ENCODE data around the gene SV2C.
A peak's percentile ranks its signal among the peaks of the same experiment; 100 is the strongest.

Gene SV2C

DNA sequence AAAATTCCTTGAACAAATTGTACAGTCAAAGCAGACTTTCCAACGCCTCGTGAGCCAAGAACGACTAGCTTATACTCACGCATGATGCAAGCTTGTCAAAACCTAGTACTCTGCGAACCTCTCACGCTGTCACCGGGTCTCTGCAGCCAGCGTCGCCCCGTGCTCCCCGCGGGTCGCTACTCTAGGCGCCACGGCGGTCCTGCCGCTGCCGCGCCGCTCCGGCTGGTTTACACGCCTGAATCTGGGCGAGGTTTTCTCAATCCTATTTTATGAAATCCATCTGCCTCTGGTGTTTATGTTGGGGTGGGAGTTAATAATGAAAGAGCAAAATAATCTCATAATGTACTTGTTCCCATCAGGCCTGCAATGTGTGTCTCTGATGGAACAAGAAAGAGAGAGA lies 90.9 kb downstream of the SV2C start:
- Histone ChIP-seq H4K20me1 (ENCODE audit: insufficient read depth, low read length) (no peaks in the 10 kb centered on the region), H3K36me3 (replicated peaks; ENCODE audit: low read depth, low read length) (no peaks in the 10 kb centered on the region), H3K27ac (ENCODE audit: low read length) (no peak overlapping the region), H3K27me3 (ENCODE audit: low read depth, low read length) (no peaks in the 10 kb centered on the region), H3K9ac (ENCODE audit: low read length) (no peak overlapping the region), H3K9me3 (ENCODE audit: insufficient read depth, low read length) (no peaks in the 10 kb centered on the region), H3K4me3 (ENCODE audit: low read length) (no peak overlapping the region), H3K4me1 (ENCODE audit: low read length) (peaks cover 14% of the 10 kb centered on the region), H2AFZ (ENCODE audit: low read depth, low read length) (no peak overlapping the region), H3K4me2 (ENCODE audit: low read length) (no peak overlapping the region), H3K79me2 (ENCODE audit: low read length) (no peaks in the 10 kb centered on the region)
- no peak for TF ChIP-seq EZH2phosphoT487 (IDR thresholded peaks at IDR 0.05; ENCODE audit: low read depth)
- TF ChIP-seq, protein P1, sequence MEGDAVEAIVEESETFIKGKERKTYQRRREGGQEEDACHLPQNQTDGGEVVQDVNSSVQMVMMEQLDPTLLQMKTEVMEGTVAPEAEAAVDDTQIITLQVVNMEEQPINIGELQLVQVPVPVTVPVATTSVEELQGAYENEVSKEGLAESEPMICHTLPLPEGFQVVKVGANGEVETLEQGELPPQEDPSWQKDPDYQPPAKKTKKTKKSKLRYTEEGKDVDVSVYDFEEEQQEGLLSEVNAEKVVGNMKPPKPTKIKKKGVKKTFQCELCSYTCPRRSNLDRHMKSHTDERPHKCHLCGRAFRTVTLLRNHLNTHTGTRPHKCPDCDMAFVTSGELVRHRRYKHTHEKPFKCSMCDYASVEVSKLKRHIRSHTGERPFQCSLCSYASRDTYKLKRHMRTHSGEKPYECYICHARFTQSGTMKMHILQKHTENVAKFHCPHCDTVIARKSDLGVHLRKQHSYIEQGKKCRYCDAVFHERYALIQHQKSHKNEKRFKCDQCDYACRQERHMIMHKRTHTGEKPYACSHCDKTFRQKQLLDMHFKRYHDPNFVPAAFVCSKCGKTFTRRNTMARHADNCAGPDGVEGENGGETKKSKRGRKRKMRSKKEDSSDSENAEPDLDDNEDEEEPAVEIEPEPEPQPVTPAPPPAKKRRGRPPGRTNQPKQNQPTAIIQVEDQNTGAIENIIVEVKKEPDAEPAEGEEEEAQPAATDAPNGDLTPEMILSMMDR (IDR thresholded peaks at IDR 0.05; ENCODE audit: low read depth, low read length): no peak

DNA sequence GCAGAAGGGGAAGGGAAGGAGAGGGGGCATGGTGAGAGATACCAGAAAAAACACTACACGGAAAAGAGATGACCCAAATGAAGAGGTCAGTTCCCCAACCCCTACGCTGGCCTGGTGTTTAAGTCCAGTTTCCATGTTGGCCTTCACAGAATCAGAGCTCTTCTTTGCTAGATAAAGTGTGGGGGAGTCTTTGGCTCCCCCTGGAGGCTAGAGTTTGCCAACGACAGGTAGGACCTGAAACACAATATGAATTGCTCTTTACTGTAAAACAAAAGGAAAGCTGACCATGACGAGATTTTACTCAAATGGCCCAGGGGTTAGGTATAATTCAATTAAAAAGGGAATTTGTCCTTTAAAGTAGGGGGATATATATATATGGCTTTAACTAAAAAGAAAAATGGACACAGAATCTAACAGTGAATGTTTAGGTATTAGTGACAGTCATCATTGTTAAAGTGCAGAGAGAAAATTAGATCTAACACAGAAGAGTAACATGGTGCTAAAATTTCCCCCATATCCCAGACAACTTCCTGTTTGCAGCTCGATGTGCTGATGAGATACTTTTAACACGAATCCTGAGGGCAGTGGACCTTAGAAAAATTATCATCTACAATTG lies 92.0 kb downstream of the SV2C start:
- Histone ChIP-seq H3K4me1 (ENCODE audit: low read length) (peaks cover 14% of the 10 kb centered on the region), H4K20me1 (ENCODE audit: insufficient read depth, low read length) (no peaks in the 10 kb centered on the region), H3K9ac (ENCODE audit: low read length) (peak overlapping the region; percentile 30; the same call in 1 of the 2 replicates), H3K4me2 (ENCODE audit: low read length) (peak overlapping the region; percentile 62), H3K9me3 (ENCODE audit: insufficient read depth, low read length) (no peaks in the 10 kb centered on the region), H3K36me3 (replicated peaks; ENCODE audit: low read depth, low read length) (no peaks in the 10 kb centered on the region), H2AFZ (ENCODE audit: low read depth, low read length) (peak overlapping the region; percentile 41; the same call in 1 of the 2 replicates), H3K27me3 (ENCODE audit: low read depth, low read length) (no peaks in the 10 kb centered on the region), H3K27ac (ENCODE audit: low read length) (no peak overlapping the region), H3K4me3 (ENCODE audit: low read length) (peak overlapping the region; percentile 53; the same call in 1 of the 2 replicates), H3K79me2 (ENCODE audit: low read length) (no peaks in the 10 kb centered on the region)
- TF ChIP-seq, protein P1 (IDR thresholded peaks at IDR 0.05; ENCODE audit: low read depth, low read length): peak; percentile 70
- no peak for TF ChIP-seq EZH2phosphoT487 (IDR thresholded peaks at IDR 0.05; ENCODE audit: low read depth)

DNA sequence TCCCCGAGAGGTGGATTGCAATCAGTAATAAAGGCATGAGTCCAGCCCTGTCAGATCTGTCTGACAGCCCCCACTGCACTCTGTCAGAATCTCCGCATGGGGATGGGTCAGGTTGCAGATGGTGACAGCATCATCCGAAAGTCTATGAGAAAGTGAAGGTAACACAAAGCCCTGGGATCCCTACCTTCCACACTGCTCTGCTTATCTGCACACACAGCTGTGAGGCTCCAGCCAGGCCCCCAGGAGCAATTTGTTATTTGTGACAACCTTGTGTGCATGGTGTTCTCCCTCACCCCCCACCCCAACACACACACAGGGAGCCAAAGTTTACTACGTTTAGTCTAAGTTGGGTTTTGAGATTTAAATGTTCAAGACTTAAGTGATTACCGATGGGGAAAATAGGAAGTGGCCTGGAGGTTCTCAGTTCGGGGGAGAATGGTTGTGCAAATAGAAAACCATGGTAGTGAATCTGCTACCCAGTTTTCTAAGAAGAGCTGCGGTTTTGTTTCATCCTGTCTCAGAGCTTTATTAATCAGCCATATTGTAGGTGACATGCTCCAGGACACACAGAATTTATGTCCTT lies 92.7 kb downstream of the SV2C start:
- Histone ChIP-seq H3K9me3 (ENCODE audit: insufficient read depth, low read length) (no peaks in the 10 kb centered on the region), H3K4me1 (ENCODE audit: low read length) (peaks cover 14% of the 10 kb centered on the region), H3K4me3 (ENCODE audit: low read length) (peak overlapping the region; percentile 53; the same call in 1 of the 2 replicates), H3K9ac (ENCODE audit: low read length) (no peak overlapping the region), H3K4me2 (ENCODE audit: low read length) (peak overlapping the region; percentile 62), H3K27ac (ENCODE audit: low read length) (no peak overlapping the region), H4K20me1 (ENCODE audit: insufficient read depth, low read length) (no peaks in the 10 kb centered on the region), H3K27me3 (ENCODE audit: low read depth, low read length) (no peaks in the 10 kb centered on the region), H3K36me3 (replicated peaks; ENCODE audit: low read depth, low read length) (no peaks in the 10 kb centered on the region), H2AFZ (ENCODE audit: low read depth, low read length) (0 out of 2 replicates have a peak overlapping the region, but pooled peaks have one; percentile 41), H3K79me2 (ENCODE audit: low read length) (no peaks in the 10 kb centered on the region)
- no peak for TF ChIP-seq EZH2phosphoT487 (IDR thresholded peaks at IDR 0.05; ENCODE audit: low read depth)
- TF ChIP-seq, protein P1 (IDR thresholded peaks at IDR 0.05; ENCODE audit: low read depth, low read length): no peak

DNA sequence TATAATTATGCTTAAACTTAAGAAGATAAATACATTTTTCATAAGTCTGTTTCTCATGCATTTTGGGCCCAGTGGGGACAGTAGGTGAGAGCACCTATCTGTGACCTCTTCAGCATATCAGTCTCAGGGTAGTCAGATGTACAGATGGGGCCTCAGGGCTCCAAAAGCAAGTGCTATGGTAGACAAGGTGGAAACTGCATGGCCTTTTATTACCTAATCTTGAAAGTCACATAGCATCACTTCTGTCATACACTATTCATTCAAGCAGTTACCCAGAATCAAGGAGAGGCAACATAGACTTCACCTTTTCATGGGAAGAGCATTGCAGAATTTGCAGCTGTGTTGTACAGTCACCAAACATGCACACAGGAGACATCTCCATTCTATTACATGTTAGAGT lies 94.8 kb downstream of the SV2C start:
- H3K9me3 ChIP-seq (ENCODE audit: insufficient read depth, low read length): no peaks in the 10 kb centered on the region

More for the DNA sequence above, 94.8 kb downstream of the SV2C start:
- Histone ChIP-seq H3K27ac (ENCODE audit: low read length) (no peak overlapping the region), H3K4me1 (ENCODE audit: low read length) (peaks cover 21% of the 10 kb centered on the region), H4K20me1 (ENCODE audit: insufficient read depth, low read length) (no peaks in the 10 kb centered on the region), H3K27me3 (ENCODE audit: low read depth, low read length) (no peaks in the 10 kb centered on the region), H3K36me3 (replicated peaks; ENCODE audit: low read depth, low read length) (no peaks in the 10 kb centered on the region), H3K79me2 (ENCODE audit: low read length) (no peaks in the 10 kb centered on the region), H3K9ac (ENCODE audit: low read length) (no peak overlapping the region), H3K4me2 (ENCODE audit: low read length) (no peak overlapping the region), H3K4me3 (ENCODE audit: low read length) (no peak overlapping the region), H2AFZ (ENCODE audit: low read depth, low read length) (no peak overlapping the region)
- TF ChIP-seq, protein P1 (IDR thresholded peaks at IDR 0.05; ENCODE audit: low read depth, low read length): no peak
- TF ChIP-seq EZH2phosphoT487 (IDR thresholded peaks at IDR 0.05; ENCODE audit: low read depth): no peak
